H9 (cell line): ENCODE results near the gene ERVH48-1. TPM values are rescaled to one million over a fixed set of nuclear protein-coding genes. Genes with fewer than 3 reads are reported as not detected.
"Not testable (repeated sequence)": the region's sequence is repeated elsewhere in the genome, so short reads cannot be mapped to it uniquely, and the experiment has no call there.

Experiments used
- DNase-seq: peaks from one replicate; pipeline ENCODE4 v3.0.0-alpha.2; 2017
- H2AFZ ChIP-seq: one replicate; pipeline ENCODE4 v1.6.1; 2013; ENCODE audit warnings: mild to moderate bottlenecking, low read length, control low read depth, moderate library complexity
- H2AK5ac ChIP-seq: 2 replicates; pipeline ENCODE4 v1.6.1; 2013; ENCODE audit warnings: low read length, control low read depth, mixed read lengths; ENCODE audit not compliant: insufficient read length
- H2BK120ac ChIP-seq: one replicate; pipeline ENCODE4 v1.6.1; 2013; ENCODE audit warnings: low read depth, mild to moderate bottlenecking, low read length, control low read depth, inconsistent platforms; ENCODE audit not compliant: poor library complexity, severe bottlenecking
- H2BK12ac ChIP-seq: 2 replicates; pipeline ENCODE4 v1.6.1; 2013; ENCODE audit warnings: low read length, control low read depth, mixed read lengths, low read depth; ENCODE audit not compliant: insufficient read length
- H2BK15ac ChIP-seq: 2 replicates; pipeline ENCODE4 v1.6.1; 2013; ENCODE audit warnings: low read depth, low read length, control low read depth
- H2BK20ac ChIP-seq: one replicate; pipeline ENCODE4 v1.6.1; 2013; ENCODE audit warnings: low read depth, mild to moderate bottlenecking, low read length, control low read depth, inconsistent platforms; ENCODE audit not compliant: poor library complexity, severe bottlenecking
- H2BK5ac ChIP-seq: 2 replicates; pipeline ENCODE4 v1.6.1; 2013; ENCODE audit warnings: low read length, control low read depth, mixed read lengths; ENCODE audit not compliant: insufficient read length
- H3K14ac ChIP-seq: 2 replicates; pipeline ENCODE4 v1.6.1; 2013; ENCODE audit warnings: low read length, control low read depth; ENCODE audit not compliant: insufficient read depth
- H3K18ac ChIP-seq: 2 replicates; pipeline ENCODE4 v1.6.1; 2013; ENCODE audit warnings: low read depth, mild to moderate bottlenecking, mixed read lengths, low read length, control low read depth; ENCODE audit not compliant: insufficient read length
- H3K23ac ChIP-seq: 2 replicates; pipeline ENCODE4 v1.6.1; 2013; ENCODE audit warnings: low read length, control low read depth, mixed read lengths, low read depth; ENCODE audit not compliant: insufficient read length
- H3K23me2 ChIP-seq: 2 replicates; pipeline ENCODE4 v1.6.1; 2013; ENCODE audit warnings: low read depth, mild to moderate bottlenecking, mixed read lengths, low read length, control low read depth; ENCODE audit not compliant: insufficient read length, poor library complexity, severe bottlenecking
- H3K27ac ChIP-seq: 2 replicates; pipeline ENCODE4 v1.5.1; 2013; ENCODE audit warnings: low read length, control low read depth, mixed read lengths, low read depth; ENCODE audit not compliant: insufficient read length
- H3K27me3 ChIP-seq: 2 replicates; pipeline ENCODE4 v1.6.1; 2013; ENCODE audit warnings: low read length, control low read depth, inconsistent platforms; ENCODE audit not compliant: insufficient read depth
- H3K4ac ChIP-seq: 2 replicates; pipeline ENCODE4 v1.6.1; 2013; ENCODE audit warnings: low read depth, mild to moderate bottlenecking, control low read depth, inconsistent platforms, low read length, moderate library complexity
- H3K4me1 ChIP-seq: 2 replicates; pipeline ENCODE4 v1.6.1; 2013; ENCODE audit warnings: low read length, control low read depth, inconsistent platforms; ENCODE audit not compliant: insufficient read depth
- H3K4me2 ChIP-seq: 2 replicates; pipeline ENCODE4 v1.6.1; 2013; ENCODE audit warnings: low read length, control low read depth, mixed read lengths; ENCODE audit not compliant: insufficient read length, insufficient read depth
- H3K56ac ChIP-seq: 2 replicates; pipeline ENCODE4 v1.6.1; 2013; ENCODE audit warnings: low read depth, mild to moderate bottlenecking, mixed read lengths, low read length, control low read depth; ENCODE audit not compliant: insufficient read length
- H3K79me1 ChIP-seq: 2 replicates; pipeline ENCODE4 v1.6.1; 2013; ENCODE audit warnings: low read depth, mild to moderate bottlenecking, moderate library complexity, low read length, control low read depth, inconsistent platforms; ENCODE audit not compliant: insufficient read depth, poor library complexity, severe bottlenecking
- H3K79me2 ChIP-seq: 2 replicates; pipeline ENCODE4 v1.6.1; 2013; ENCODE audit warnings: low read length, control low read depth, inconsistent platforms; ENCODE audit not compliant: insufficient read depth
- H3K9ac ChIP-seq: 2 replicates; pipeline ENCODE4 v1.6.1; 2013; ENCODE audit warnings: low read length, control low read depth, mixed read lengths; ENCODE audit not compliant: insufficient read length; ENCODE audit errors: extremely low read depth
- H3K9me3 ChIP-seq: one replicate; pipeline ENCODE4 v1.6.1; 2013; ENCODE audit warnings: low read depth, low read length, inconsistent platforms; ENCODE audit not compliant: control insufficient read depth
- H3T11ph ChIP-seq: one replicate; pipeline ENCODE4 v1.6.1; 2013; ENCODE audit warnings: mild to moderate bottlenecking, low read length, control low read depth, inconsistent platforms
- H4K20me1 ChIP-seq: one replicate; pipeline ENCODE4 v1.6.1; 2013; ENCODE audit not compliant: control insufficient read depth, insufficient read length, insufficient read depth
- H4K5ac ChIP-seq: 2 replicates; pipeline ENCODE4 v1.6.1; 2013; ENCODE audit warnings: low read depth, mild to moderate bottlenecking, mixed read lengths, low read length, control low read depth; ENCODE audit not compliant: insufficient read length
- H4K8ac ChIP-seq: replicated peaks from 2 replicates; pipeline ENCODE4 v1.6.1; 2013; ENCODE audit warnings: low read length, control low read depth, mixed read lengths, low read depth; ENCODE audit not compliant: insufficient read length
- H4K91ac ChIP-seq: 2 replicates; pipeline ENCODE4 v1.6.1; 2013; ENCODE audit warnings: low read depth, mild to moderate bottlenecking, moderate library complexity, mixed read lengths, low read length, control low read depth; ENCODE audit not compliant: insufficient read length
- H3K27ac Mint-ChIP-seq, 3 experiments: 2 replicates in 2 of 3; 3 replicates in 1 of 3; pipeline ENCODE4 v1.8.0; 2020 to 2021; ENCODE audit warnings: mixed read lengths in 3 of 3, mild to moderate bottlenecking in 1 of 3, moderate library complexity in 1 of 3
- H3K27me3 Mint-ChIP-seq: 2 replicates; pipeline ENCODE4 v1.8.0; 2021; ENCODE audit warnings: low read depth, mild to moderate bottlenecking, moderate library complexity, mixed read lengths
- H3K36me3 Mint-ChIP-seq, 3 experiments: 2 replicates in 2 of 3; 3 replicates in 1 of 3; pipeline ENCODE4 v1.8.0; 2020 to 2021; ENCODE audit warnings: low read depth in 3 of 3, mixed read lengths in 3 of 3; ENCODE audit not compliant: insufficient read depth in 1 of 3
- H3K4me1 Mint-ChIP-seq, 2 experiments: 2 replicates each; pipeline ENCODE4 v1.8.0; 2020; ENCODE audit warnings: mixed read lengths in 2 of 2
- H3K4me3 Mint-ChIP-seq, 2 experiments: 2 replicates in 1 of 2; 3 replicates in 1 of 2; pipeline ENCODE4 v1.8.0; 2020 to 2021; ENCODE audit warnings: mild to moderate bottlenecking in 2 of 2, mixed read lengths in 2 of 2, moderate library complexity in 1 of 2
- H3K9me3 Mint-ChIP-seq, 2 experiments: 2 replicates in 1 of 2; 3 replicates in 1 of 2; pipeline ENCODE4 v1.8.0; 2020; ENCODE audit warnings: mild to moderate bottlenecking in 2 of 2, mixed read lengths in 2 of 2, moderate library complexity in 1 of 2
- WGBS: extraction: QIAGEN DNeasy Blood & Tissue Kit; methylation state at CpG from one replicate; pipeline ENCODE4 v1.1.7; 2013; ENCODE audit warnings: missing lambda C conversion rate, low lambda C conversion rate, mixed read lengths; ENCODE audit not compliant: insufficient read length; ENCODE audit errors: extremely low coverage; 5-methylcytosine and 5-hydroxymethylcytosine counted together
- total RNA-seq: library from RNA; stranded (reverse); gene quantifications from 2 replicates; pipeline ENCODE4 v1.2.1, GENCODE V29; 2021
- TF ChIP-seq, protein P1 (sequence below): fragments of 200-600 bp; sonication (generic); conservative IDR thresholded peaks from 3 replicates; pipeline ENCODE4 v1.8.0; 2021; ENCODE audit warnings: antibody characterized with exemption, mild to moderate bottlenecking

The ERVH48-1 gene
- total RNA-seq, 1 experiment from 2014 or later, result 234 TPM

GRCh38 chr21:42969193-42969600 lies 43.8 kb upstream of the ERVH48-1 start:
- H3K79me2 ChIP-seq, result no peaks in the 10 kb centered on the region
- WGBS, result no CpG with 5 or more reads among the region's 6 CpGs
- no peaks in the 10 kb centered on the region for H3K9me3 ChIP-seq
- no peak overlapping the region for H2BK5ac ChIP-seq
- Mint-ChIP-seq H3K4me1 (peaks cover 32 to 34% of the 10 kb centered on the region in 2 experiments), H3K27ac (peak overlapping the region; percentile 79 to 93 (median 93); a peak in 5 of 7 replicates), H3K36me3 (peaks cover 0 to 5% (median 2%) of the 10 kb centered on the region in 3 experiments; a peak in 2 of 7 replicates), H3K4me3 (no peak overlapping the region), H3K9me3 (peaks cover 0 to 3% of the 10 kb centered on the region in 2 experiments; a peak in 2 of 5 replicates), H3K27me3 (no peaks in the 10 kb centered on the region)
- H4K91ac ChIP-seq, result no peak overlapping the region
- H3K27me3 ChIP-seq, result no peaks in the 10 kb centered on the region
- no peak overlapping the region for H2BK20ac ChIP-seq
- H3K27ac ChIP-seq, result no peak overlapping the region
- no peak overlapping the region for H3K4me2 ChIP-seq
- no peak overlapping the region for H3K4ac ChIP-seq
- peak overlapping the region; percentile 37 for H4K5ac ChIP-seq
- no peaks in the 10 kb centered on the region for H4K20me1 ChIP-seq
- no peak for DNase-seq
- H3K4me1 ChIP-seq, result peaks cover 3% of the 10 kb centered on the region; the same call in 1 of the 2 replicates
- TF ChIP-seq, protein P1, sequence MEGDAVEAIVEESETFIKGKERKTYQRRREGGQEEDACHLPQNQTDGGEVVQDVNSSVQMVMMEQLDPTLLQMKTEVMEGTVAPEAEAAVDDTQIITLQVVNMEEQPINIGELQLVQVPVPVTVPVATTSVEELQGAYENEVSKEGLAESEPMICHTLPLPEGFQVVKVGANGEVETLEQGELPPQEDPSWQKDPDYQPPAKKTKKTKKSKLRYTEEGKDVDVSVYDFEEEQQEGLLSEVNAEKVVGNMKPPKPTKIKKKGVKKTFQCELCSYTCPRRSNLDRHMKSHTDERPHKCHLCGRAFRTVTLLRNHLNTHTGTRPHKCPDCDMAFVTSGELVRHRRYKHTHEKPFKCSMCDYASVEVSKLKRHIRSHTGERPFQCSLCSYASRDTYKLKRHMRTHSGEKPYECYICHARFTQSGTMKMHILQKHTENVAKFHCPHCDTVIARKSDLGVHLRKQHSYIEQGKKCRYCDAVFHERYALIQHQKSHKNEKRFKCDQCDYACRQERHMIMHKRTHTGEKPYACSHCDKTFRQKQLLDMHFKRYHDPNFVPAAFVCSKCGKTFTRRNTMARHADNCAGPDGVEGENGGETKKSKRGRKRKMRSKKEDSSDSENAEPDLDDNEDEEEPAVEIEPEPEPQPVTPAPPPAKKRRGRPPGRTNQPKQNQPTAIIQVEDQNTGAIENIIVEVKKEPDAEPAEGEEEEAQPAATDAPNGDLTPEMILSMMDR, result no peak
- peak overlapping the region; percentile 39 for H2BK12ac ChIP-seq
- H2AFZ ChIP-seq, result no peak overlapping the region
- H3K56ac ChIP-seq, result no peak overlapping the region
- H4K8ac ChIP-seq, result no peak overlapping the region
- H3K18ac ChIP-seq, result no peak overlapping the region
- H3K14ac ChIP-seq, result no peak overlapping the region
- no peak overlapping the region for H2BK15ac ChIP-seq
- H2BK120ac ChIP-seq, result no peak overlapping the region
- no peak overlapping the region for H3K23ac ChIP-seq
- no peaks in the 10 kb centered on the region for H3K23me2 ChIP-seq
- H3K9ac ChIP-seq, result no peak overlapping the region
- no peak overlapping the region for H3T11ph ChIP-seq
- no peak overlapping the region for H2AK5ac ChIP-seq
- H3K79me1 ChIP-seq, result no peaks in the 10 kb centered on the region

- H2BK120ac ChIP-seq, H3K9me3 Mint-ChIP-seq, H3K79me2 ChIP-seq, H2BK5ac ChIP-seq, H3K14ac ChIP-seq, H2BK12ac ChIP-seq, H3K27me3 Mint-ChIP-seq, DNase-seq, H2BK20ac ChIP-seq, H3K9me3 ChIP-seq, H3K4me1 ChIP-seq, H3K36me3 Mint-ChIP-seq, H4K5ac ChIP-seq, H3K4ac ChIP-seq, H2BK15ac ChIP-seq, H3K56ac ChIP-seq, H3T11ph ChIP-seq, H3K27me3 ChIP-seq, H3K9ac ChIP-seq, H3K18ac ChIP-seq, H4K8ac ChIP-seq, H3K27ac ChIP-seq, H2AFZ ChIP-seq, H3K4me2 ChIP-seq, H4K20me1 ChIP-seq, H2AK5ac ChIP-seq, H3K4me3 Mint-ChIP-seq, H3K23ac ChIP-seq, H4K91ac ChIP-seq, H3K79me1 ChIP-seq, H3K23me2 ChIP-seq: not testable (repeated sequence)
- Mint-ChIP-seq H3K4me1 (peaks cover 28 to 31% of the 10 kb centered on the region in 2 experiments), H3K27ac (0 out of 7 replicates have a peak overlapping the region, but pooled peaks of 1 of the 3 experiments have one; percentile 31)
- no CpG with 5 or more reads among the region's 9 CpGs for WGBS
These were observed 42.2 kb upstream of the ERVH48-1 start for GRCh38 chr21:42967616-42968015.
